DMS53 treated with DMSO at 0.1 percent for 48 hours (cell line): Measurements from ENCODE around the gene TXLNB.

Experiments
- DNase-seq: peaks from one replicate; lab custom pipeline; 2025; ENCODE audit not compliant: unreplicated experiment; lab: John Stamatoyannopoulos, UW

The TXLNB gene

GRCh38 chr6:139291813-139292619 is at the start of gene TXLNB:
Gene TXLNB (minus strand): TSS chr6:139291998. CDS start chr6:139288899, 3,099 bp downstream.
- DNase-seq = no peak

GRCh38 chr6:139341060-139341459 is 49.3 kb upstream of the TXLNB start:
- no peak for DNase-seq

- no peak for DNase-seq
Observed at GRCh38 chr6:139338795-139339194, 47.0 kb upstream of the TXLNB start.

- no peak for DNase-seq
Observed at GRCh38 chr6:139337830-139338229, 46.0 kb upstream of the TXLNB start.

- no peak for DNase-seq
Observed at GRCh38 chr6:139337001-139337400, 45.2 kb upstream of the TXLNB start.

- DNase-seq = no peak
Observed at GRCh38 chr6:139336488-139336887, 44.7 kb upstream of the TXLNB start.

- DNase-seq = no peak
Observed at GRCh38 chr6:139335447-139336210, 43.8 kb upstream of the TXLNB start.

- DNase-seq = no peak
Observed at GRCh38 chr6:139334806-139335446, 43.1 kb upstream of the TXLNB start.

GRCh38 chr6:139330826-139331500 is 39.2 kb upstream of the TXLNB start:
- DNase-seq = no peak

- no peak for DNase-seq
Observed at GRCh38 chr6:139330306-139330705, 38.5 kb upstream of the TXLNB start.

- no peak for DNase-seq
Observed at GRCh38 chr6:139329224-139329623, 37.4 kb upstream of the TXLNB start.

GRCh38 chr6:139327038-139327437 is 35.2 kb upstream of the TXLNB start:
- DNase-seq = no peak

- no peak for DNase-seq
Observed at GRCh38 chr6:139325686-139326085, 33.9 kb upstream of the TXLNB start.

- DNase-seq = no peak
Observed at GRCh38 chr6:139325125-139325524, 33.3 kb upstream of the TXLNB start.

- no peak for DNase-seq
Observed at GRCh38 chr6:139324301-139324555, 32.4 kb upstream of the TXLNB start.

- DNase-seq = no peak
Observed at GRCh38 chr6:139323511-139324300, 31.9 kb upstream of the TXLNB start.

GRCh38 chr6:139320081-139320480 is 28.3 kb upstream of the TXLNB start:
- DNase-seq = no peak

- no peak for DNase-seq
Observed at GRCh38 chr6:139316622-139317317, 25.0 kb upstream of the TXLNB start.

- no peak for DNase-seq
Observed at GRCh38 chr6:139313784-139314545, 22.2 kb upstream of the TXLNB start.
